Breast epithelium (tissue), 3 donors: ENCODE data around the gene MLF2.
A peak's percentile ranks its signal among the peaks of the same experiment; 100 is the strongest.

ENCODE experiments used
- POLR2A ChIP-seq: fragments of 450-650 bp; IDR thresholded peaks from one replicate; pipeline ENCODE4 v1.6.1; 2016; ENCODE audit warnings: antibody characterized with exemption, mild to moderate bottlenecking, moderate library complexity
- POLR2AphosphoS5 ChIP-seq, 3 donors: sonication (generic); formaldehyde crosslinking; IDR thresholded peaks; one replicate each; pipeline ENCODE4 v1.6.1; 2017; ENCODE audit warnings: antibody characterized with exemption in 3 of 3
- TF ChIP-seq, protein P1 (sequence below), 3 donors: fragments of 450-650 bp; IDR thresholded peaks; one replicate each; pipeline ENCODE4 v1.5.1; 2016 to 2017; ENCODE audit warnings: antibody characterized with exemption in 3 of 3, mild to moderate bottlenecking in 3 of 3, moderate library complexity in 3 of 3

DNA sequence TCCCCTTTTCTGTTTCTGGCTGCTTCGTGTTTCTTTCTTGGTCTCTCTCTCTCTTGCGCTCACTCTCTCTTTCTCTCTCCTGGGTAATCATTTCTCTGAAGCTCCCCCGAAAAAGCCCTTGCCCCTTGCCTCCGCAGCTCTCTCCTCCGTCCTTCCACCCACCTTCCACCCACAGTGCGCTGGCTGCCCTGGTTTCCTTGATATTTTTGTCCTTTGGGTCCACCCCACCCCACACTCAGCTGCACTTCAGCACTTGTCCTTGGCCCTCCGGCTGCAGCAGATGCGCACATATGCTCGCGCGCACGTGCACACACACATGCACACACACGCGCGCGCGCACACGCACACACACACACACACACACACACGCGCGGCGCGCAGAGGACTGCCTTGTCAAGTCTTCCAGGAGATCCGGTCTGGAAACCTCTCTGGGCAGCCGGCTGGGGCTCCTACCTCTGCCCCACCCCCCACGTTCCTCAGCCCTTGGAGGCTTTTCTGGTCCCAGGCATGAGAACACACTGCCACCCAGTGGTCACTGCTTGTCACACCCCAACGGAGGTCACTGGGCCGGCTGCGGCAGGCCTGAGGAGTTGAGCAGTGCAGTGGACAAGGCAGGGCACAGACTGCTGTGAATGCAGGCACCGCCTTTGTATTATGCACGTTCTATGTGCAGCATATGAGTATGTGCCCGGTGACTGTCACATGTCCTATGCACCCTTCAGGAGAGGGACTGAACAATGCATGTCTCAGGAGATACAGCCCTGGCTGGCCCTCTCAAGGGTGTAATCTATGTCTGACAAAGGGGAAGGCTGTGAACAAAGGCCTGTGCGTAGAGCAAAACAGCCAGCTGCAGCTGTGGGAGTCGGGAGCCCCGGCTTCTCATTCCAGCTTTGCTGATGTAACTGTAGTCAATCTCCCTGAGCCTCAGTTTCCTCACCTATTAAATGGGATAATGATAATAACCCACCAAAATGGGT is 25.9 kb upstream of the MLF2 start:
- TF ChIP-seq POLR2A, result no peak
- TF ChIP-seq, protein P1, sequence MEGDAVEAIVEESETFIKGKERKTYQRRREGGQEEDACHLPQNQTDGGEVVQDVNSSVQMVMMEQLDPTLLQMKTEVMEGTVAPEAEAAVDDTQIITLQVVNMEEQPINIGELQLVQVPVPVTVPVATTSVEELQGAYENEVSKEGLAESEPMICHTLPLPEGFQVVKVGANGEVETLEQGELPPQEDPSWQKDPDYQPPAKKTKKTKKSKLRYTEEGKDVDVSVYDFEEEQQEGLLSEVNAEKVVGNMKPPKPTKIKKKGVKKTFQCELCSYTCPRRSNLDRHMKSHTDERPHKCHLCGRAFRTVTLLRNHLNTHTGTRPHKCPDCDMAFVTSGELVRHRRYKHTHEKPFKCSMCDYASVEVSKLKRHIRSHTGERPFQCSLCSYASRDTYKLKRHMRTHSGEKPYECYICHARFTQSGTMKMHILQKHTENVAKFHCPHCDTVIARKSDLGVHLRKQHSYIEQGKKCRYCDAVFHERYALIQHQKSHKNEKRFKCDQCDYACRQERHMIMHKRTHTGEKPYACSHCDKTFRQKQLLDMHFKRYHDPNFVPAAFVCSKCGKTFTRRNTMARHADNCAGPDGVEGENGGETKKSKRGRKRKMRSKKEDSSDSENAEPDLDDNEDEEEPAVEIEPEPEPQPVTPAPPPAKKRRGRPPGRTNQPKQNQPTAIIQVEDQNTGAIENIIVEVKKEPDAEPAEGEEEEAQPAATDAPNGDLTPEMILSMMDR (IDR thresholded peaks at IDR 0.05), result peak; percentile 92 to 98 (median 98)
- TF ChIP-seq POLR2AphosphoS5 (IDR thresholded peaks at IDR 0.05), result peak; percentile 67 to 85 (median 68)
